ENCODE data around the gene SLC23A2.

Gene SLC23A2

GRCh38 chr20:5001174-5002076 lies at the start of gene SLC23A2:
TSS of gene SLC23A2 (minus strand) at chr20:5001510. CDS start at chr20:4932562, 68,948 bp downstream.
- Mint-ChIP-seq H3K27me3 (ENCODE audit: low read depth) (peaks cover 6% of the 10 kb centered on the region), H3K36me3 (ENCODE audit: low read depth) (no peaks in the 10 kb centered on the region), H3K27ac (peak within 1 kb of the TSS in 2 of 3 experiments; percentile 51 to 64), H3K4me1 (peaks cover 20% of the 10 kb centered on the region), H3K4me3 (peak within 1 kb of the TSS; percentile 94 to 98 (median 97)), H3K9me3 (no peaks in the 10 kb centered on the region)
- TF ChIP-seq, protein P1, sequence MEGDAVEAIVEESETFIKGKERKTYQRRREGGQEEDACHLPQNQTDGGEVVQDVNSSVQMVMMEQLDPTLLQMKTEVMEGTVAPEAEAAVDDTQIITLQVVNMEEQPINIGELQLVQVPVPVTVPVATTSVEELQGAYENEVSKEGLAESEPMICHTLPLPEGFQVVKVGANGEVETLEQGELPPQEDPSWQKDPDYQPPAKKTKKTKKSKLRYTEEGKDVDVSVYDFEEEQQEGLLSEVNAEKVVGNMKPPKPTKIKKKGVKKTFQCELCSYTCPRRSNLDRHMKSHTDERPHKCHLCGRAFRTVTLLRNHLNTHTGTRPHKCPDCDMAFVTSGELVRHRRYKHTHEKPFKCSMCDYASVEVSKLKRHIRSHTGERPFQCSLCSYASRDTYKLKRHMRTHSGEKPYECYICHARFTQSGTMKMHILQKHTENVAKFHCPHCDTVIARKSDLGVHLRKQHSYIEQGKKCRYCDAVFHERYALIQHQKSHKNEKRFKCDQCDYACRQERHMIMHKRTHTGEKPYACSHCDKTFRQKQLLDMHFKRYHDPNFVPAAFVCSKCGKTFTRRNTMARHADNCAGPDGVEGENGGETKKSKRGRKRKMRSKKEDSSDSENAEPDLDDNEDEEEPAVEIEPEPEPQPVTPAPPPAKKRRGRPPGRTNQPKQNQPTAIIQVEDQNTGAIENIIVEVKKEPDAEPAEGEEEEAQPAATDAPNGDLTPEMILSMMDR (IDR thresholded peaks at IDR 0.05; ENCODE audit: unreplicated experiment in 3 of 3) = no peak

DNA sequence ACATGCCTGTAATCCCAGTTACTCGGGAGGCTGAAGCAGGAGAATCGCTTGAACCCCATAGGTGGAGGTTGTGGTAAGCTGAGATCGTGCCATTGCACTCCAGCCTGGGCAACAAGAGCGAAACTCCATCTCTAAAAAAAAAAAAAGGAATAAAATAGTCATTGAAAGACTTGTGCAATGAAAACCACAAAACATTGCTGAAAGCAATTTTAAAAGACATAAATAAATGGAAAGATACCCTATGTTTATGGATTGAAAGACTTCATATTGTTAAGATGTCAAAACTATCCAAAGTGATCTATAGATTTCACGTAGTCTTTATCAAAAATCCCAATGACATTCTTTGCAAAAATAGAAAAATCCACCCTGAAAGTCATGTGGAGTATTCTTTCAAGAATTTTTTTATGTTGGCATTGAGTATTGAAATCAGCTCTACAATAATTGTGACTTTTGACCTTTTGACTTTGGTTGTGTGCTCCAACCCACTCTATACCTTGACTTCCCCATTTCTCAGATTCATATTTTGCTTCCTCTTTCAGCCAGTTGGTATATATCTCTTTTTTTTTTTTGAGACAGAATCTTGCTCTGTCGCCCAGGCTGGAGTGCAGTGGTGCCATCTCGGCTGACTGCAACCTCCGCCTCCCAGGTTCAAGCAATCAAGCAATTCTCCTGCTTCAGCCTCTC lies 45.5 kb upstream of the SLC23A2 start:
- TF ChIP-seq, protein P1 (IDR thresholded peaks at IDR 0.05; ENCODE audit: unreplicated experiment in 3 of 3) = no peak
- no peaks in the 10 kb centered on the region for H3K27me3 Mint-ChIP-seq (ENCODE audit: low read depth)

DNA sequence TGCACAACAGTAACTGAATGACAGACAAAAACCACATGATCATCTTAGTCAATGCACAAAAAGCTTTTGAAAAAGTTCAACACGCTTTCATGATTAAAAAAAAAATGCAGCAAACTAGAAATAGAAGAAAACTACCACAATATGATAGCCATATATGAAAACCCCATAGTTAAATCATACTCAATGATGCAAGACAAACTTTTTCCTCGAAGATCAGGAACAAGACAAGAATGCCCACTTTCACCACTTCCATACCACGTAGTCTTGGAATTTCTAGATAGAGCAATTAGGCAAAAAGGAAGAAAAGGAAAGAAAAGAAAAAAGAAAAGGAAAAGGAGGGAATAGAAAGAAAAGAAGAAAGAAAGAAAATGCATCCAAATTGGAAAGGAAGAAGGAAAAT lies 44.6 kb upstream of the SLC23A2 start:
- Mint-ChIP-seq H3K36me3 (ENCODE audit: low read depth) (no peaks in the 10 kb centered on the region), H3K27me3 (ENCODE audit: low read depth) (no peaks in the 10 kb centered on the region)

More for the DNA sequence above, 45.5 kb upstream of the SLC23A2 start:
- Mint-ChIP-seq H3K36me3 (ENCODE audit: low read depth) (no peaks in the 10 kb centered on the region), H3K27ac (no peak overlapping the region), H3K4me3 (no peak overlapping the region), H3K9me3 (no peaks in the 10 kb centered on the region), H3K4me1 (no peaks in the 10 kb centered on the region)

DNA sequence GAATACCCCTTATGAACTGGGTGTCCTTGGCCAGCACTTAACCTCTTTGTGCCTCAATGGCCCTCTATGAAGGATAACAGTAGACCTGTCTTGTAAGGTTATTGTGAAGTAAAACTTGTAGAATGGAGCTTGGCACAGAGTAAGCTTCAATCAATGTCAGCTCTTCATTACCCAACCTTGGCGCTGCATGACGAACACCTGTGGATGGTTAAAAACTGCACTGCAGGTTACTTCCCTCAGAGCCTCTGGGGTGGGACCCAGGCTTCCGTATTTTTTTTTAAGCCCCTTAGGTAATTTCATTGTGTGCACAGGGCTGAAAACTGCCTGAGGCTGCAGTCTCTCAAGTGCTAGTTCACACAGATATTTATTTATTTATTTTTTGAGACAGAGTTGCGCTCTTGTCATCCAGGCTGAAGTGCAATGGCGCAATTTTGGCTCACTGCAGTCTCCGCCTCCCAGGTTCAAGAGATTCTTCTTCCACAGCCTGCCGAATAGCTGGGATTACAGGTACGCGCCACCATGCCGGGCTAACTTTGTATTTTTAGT lies 42.8 kb upstream of the SLC23A2 start:
- Mint-ChIP-seq H3K4me1 (no peaks in the 10 kb centered on the region), H3K36me3 (ENCODE audit: low read depth) (no peaks in the 10 kb centered on the region)

More for the DNA sequence above, 44.6 kb upstream of the SLC23A2 start:
- no peaks in the 10 kb centered on the region for H3K4me1 Mint-ChIP-seq
- TF ChIP-seq, protein P1 (IDR thresholded peaks at IDR 0.05; ENCODE audit: unreplicated experiment in 3 of 3) = no peak
- H3K9me3 Mint-ChIP-seq = no peaks in the 10 kb centered on the region
- H3K4me3 Mint-ChIP-seq = no peak overlapping the region
- H3K27ac Mint-ChIP-seq = no peak overlapping the region

DNA sequence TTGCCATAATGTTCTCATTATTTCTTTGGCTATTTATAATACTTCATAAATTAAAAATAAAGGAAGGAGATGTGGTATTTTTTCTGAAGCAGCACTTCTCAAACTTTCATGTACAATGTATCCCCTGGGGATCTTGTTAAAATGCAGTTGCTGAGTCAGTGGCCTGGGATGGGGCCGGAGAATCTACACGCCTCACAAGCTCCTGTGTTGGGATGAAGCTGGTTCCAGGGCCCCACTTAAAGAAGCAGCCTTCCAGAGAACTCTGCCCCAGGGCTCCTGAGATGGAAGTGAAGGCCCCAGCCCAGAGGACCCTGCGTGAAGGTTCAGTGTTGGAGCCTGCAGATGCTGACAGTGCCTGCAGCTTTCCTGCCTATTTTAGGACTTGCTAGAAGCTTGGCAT lies 40.1 kb upstream of the SLC23A2 start:
- Mint-ChIP-seq H3K36me3 (ENCODE audit: low read depth) (no peaks in the 10 kb centered on the region), H3K9me3 (no peaks in the 10 kb centered on the region), H3K4me1 (no peaks in the 10 kb centered on the region), H3K27ac (no peak overlapping the region), H3K4me3 (no peak overlapping the region), H3K27me3 (ENCODE audit: low read depth) (no peaks in the 10 kb centered on the region)
- TF ChIP-seq, protein P1 (IDR thresholded peaks at IDR 0.05; ENCODE audit: unreplicated experiment in 3 of 3) = no peak

More for the DNA sequence above, 42.8 kb upstream of the SLC23A2 start:
- no peaks in the 10 kb centered on the region for H3K9me3 Mint-ChIP-seq
- H3K4me3 Mint-ChIP-seq = no peak overlapping the region
- TF ChIP-seq, protein P1 (IDR thresholded peaks at IDR 0.05; ENCODE audit: unreplicated experiment in 3 of 3) = no peak
- no peak overlapping the region for H3K27ac Mint-ChIP-seq
- H3K27me3 Mint-ChIP-seq (ENCODE audit: low read depth) = no peaks in the 10 kb centered on the region
